ENCODE results near the gene RAB4A. TPM values are rescaled to one million over a fixed set of nuclear protein-coding genes. Genes with fewer than 3 reads are reported as not detected.
A peak's percentile ranks its signal among the peaks of the same experiment; 100 is the strongest.

RAB4A gene
- polyA plus RNA-seq, 4 donors, result 48.4 to 58.8 (median 57.9) TPM

DNA sequence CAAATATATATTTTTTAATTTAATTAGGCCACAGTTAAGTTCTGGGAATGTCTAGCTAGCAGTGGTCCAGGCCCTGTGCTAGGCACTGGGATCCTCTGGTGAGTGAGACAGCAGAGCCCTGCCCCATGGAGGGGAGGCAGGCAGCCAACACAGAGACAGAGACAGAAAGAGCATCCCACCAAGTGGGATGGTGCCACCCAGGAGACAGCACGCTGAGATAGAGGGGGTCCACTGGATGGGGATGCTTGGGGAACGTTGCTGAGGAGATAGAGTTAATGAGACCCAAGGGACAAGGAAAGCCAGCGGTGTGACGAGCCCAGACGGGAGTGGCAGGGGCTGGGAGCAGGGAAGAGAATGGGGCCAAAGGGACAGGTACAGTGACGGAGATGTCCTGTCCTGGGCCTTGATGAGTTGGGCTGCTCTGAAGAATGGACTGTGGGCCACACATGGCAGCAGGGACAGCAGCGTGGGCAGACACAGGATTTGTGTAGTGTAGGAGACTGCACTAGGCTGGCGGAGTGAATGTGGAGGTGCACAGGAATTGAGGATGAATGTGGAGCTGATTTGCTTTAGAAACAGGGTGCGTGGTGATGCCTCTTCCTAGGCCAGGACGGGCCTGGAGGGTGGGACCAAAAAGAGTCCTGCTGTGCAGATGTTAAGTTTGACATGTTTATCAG lies 22.8 kb downstream of the RAB4A start:
- no peak for DNase-seq (ENCODE audit: low read depth in 4 of 4, low spot score in 3 of 4)

DNA sequence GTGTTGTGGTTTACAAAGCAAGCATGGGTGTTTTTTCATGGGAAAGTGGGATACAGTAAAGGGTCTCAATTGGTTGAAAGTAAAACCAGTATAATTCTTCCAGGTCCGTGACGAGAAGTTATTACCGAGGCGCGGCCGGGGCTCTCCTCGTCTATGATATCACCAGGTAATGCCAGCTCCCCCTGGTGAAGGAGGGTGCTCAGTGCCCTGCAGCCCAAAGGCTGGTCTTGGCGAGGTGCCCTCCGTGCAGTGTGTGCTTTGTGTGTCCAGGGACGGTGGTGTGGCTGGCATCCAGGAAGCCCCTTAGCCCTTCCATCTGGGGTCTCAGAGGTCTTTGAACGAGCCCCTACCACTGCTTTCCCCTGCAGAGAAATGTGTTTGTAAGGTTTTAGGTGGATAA lies 24.8 kb downstream of the RAB4A start:
- DNase-seq (ENCODE audit: low read depth in 4 of 4, low spot score in 3 of 4), result no peak

DNA sequence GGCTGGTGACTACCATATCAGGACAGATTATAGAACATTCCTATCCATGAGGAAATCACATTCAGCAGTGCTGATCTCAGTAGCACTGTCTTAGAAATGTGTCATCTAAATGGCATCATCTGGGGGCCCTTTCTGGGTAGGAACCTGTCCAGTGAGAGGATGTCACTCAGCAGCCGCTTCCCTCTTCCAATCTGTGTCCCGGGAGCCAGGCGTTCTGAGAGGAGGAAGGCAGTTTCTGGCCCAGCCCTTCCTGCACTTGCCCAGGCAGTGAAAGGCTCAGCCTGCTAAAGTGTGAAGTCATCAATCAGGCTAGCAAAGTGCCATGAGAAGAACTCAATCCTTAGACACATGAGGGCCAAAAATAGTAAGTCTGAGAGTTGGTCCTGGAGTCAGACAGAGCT lies 25.6 kb downstream of the RAB4A start:
- DNase-seq (ENCODE audit: low read depth in 4 of 4, low spot score in 3 of 4), result no peak

DNA sequence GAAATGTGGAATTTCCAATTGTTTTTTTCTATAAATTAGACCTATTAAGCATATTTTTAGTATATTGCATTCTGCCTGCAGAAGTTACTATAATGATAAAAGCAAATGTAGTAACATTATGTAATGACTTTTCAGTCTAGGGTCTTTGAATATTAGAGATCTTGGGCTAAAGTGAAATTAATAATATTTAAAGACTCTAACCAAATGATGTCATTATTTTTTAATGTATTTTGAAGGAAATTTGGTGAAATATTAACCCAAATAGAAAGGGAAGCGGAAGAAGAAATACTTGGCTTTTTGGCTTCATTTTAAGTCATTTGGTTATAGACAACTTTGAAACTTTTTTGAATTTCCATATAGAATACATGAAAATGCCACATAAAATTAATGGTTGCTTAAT lies 26.8 kb downstream of the RAB4A start:
- DNase-seq (ENCODE audit: low read depth in 4 of 4, low spot score in 3 of 4), result no peak

DNA sequence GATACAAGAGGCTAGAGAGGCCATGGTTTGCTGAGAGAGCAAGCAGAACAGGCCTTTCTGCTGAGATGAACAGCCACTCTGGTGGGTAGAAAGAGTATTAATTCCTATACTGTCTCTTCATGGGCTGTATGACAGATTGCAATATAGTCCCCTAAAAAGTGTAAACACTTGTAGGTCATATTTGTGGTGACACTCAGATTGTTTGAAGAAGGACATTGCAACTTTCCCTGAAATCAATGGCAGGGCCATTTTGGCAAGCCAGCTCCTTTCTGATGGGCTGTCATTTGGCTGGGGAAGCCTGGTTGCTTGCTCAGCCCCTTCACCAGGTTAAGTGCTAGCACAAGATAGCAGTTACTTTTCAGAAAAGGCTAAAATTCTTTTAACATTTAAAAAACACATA lies 27.5 kb downstream of the RAB4A start:
- DNase-seq (ENCODE audit: low read depth in 4 of 4, low spot score in 3 of 4), result no peak

DNA sequence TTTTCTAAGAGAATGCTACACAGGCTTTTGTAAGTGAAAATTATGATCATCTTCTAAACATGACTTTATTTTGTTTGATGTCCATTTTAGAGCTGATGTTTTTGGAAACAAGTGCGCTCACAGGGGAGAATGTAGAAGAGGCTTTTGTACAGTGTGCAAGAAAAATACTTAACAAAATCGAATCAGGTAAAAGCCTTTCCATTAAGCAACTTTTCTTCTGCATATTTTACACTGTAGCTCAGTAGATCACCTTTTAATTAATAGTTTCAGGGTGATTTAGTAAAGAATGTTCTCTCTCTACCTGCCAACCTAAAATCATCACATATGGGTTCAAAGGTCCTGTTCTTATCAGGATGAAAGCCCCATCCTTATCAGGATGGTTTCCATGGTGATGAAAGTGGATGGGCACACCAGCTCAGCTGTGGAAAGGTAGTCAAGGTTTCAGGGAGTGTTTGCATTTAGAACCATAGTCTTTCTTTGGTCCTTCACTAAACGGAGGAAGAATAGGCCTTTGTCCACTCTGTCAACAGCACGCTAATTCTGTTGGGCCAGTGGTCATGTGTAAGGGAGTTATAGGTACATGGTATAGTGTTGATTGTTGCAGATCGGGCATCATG lies 28.1 kb downstream of the RAB4A start:
- DNase-seq (ENCODE audit: low read depth in 4 of 4, low spot score in 3 of 4), result no peak

DNA sequence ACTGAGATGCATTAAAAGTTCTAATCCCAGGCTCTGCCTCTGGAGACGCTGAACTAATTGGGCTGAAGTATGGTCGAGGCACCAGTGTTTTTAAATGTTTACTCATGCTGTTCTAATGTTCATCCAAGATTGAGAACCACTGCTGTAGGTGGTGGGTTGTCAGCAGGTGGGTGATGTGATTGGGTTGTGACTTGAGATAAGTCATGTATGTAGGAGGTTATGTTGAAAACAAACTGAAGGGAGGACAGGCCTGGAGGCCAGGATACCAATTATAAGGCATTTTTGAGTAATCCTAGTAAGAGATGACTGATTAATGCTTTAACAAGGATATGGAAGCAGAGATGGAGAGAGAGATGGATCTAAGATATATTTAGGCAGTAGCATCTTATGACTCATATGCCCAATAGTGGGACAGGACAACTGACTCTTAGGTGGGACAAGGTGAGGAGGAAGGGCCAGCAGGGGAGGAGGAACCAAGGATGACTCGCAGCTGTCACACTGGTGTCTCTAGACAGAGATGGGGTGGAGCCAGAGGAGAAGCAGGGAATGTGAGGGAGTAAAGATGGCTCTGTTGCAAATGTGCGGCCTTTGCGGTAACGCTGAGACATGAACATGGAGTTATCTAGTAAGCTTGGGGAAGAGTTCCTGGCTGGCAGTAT lies 29.3 kb downstream of the RAB4A start:
- DNase-seq (ENCODE audit: low read depth in 4 of 4, low spot score in 3 of 4), result no peak

DNA sequence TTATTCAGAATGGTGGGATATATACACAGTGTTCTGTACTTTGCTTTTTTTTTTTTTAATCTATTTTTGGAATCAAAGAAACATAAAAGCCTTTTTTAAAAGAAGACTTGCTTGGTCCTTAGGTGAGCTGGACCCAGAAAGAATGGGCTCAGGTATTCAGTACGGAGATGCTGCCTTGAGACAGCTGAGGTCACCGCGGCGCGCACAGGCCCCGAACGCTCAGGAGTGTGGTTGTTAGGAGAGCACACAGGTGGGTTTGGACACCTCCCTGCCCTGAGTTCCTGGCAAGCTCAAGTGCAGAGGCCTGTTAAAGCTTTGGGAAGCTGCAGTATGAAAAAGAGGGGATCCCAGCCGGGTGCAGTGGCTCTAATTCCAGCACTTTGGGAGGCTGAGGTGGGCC lies 31.8 kb downstream of the RAB4A start:
- DNase-seq (ENCODE audit: low read depth in 4 of 4, low spot score in 3 of 4), result no peak

DNA sequence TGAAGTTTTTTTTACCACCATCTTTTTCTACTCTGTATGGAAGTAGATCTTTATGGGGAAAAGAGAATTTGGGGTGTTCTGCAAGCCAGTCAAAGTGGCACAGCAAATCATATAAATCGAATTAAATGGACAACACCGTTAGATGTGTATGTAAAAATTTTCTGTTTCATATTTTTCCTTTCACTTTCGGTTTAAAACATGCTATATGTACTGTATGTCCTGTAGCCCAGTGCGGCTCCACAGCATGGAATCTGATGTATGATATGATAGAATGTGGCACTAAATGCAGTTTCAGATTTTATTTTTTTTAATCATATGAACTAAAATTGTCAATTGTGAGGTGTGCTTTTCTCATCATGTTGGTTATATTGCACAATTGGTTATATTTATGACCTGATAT lies 32.9 kb downstream of the RAB4A start:
- no peak for DNase-seq (ENCODE audit: low read depth in 4 of 4, low spot score in 3 of 4)

DNA sequence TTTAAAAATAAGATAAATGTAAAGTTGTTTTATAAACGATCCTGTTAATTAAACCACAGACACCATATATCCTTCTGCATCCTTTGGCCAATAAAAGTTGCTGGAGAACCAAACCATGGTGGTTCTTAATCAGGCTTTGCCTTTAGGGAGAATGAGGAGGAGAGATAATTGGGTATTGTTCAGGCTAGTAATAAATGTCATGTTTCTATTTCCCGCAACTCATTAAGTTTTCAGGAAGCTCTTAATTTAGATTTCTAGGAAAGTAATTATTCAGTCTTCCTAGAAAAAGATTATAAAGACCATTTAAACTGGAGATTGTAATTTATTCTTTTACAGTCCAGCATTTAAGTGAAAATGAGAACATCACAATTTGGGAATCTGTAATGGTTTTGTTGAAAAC lies 34.5 kb downstream of the RAB4A start:
- no peak for DNase-seq (ENCODE audit: low read depth in 4 of 4, low spot score in 3 of 4)

DNA sequence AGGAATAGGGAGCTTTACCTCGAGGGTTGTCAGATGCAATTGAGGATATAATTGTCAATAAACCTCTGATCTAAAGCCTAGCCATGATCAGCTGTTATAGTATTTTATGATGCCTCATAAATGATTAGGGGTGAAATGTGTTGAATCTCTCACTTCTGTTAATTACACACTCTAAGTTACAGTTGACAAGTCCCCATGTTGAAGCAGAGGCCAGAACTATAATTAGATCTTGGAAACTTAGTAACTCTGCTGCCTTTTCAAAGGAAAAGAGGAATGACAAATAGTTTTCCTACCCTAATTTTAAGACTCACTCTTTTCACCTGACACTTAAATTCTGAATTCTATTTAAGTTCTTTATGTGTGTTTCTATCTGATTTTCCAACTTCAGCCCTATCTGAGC lies 38.2 kb downstream of the RAB4A start:
- DNase-seq (ENCODE audit: low read depth in 4 of 4, low spot score in 3 of 4), result no peak

DNA sequence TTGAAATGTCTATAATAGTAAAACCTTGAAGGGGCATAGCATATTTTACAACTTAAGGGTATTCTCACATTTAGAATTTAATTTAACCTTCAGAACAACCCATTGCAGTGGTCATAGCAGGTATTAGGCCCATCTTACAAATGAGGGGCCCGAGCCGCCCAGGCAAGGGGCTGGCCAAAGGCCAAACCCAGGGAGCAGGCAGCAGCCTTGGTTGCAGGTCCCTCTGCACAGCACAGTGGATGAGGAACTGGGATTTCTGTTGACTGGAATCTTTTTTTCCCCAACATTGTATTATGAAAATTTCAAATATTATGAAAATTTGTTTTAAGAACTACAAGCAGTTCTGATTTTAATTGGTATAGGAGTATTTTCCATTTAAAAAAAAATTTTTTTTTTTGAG lies 38.8 kb downstream of the RAB4A start:
- no peak for DNase-seq (ENCODE audit: low read depth in 4 of 4, low spot score in 3 of 4)

DNA sequence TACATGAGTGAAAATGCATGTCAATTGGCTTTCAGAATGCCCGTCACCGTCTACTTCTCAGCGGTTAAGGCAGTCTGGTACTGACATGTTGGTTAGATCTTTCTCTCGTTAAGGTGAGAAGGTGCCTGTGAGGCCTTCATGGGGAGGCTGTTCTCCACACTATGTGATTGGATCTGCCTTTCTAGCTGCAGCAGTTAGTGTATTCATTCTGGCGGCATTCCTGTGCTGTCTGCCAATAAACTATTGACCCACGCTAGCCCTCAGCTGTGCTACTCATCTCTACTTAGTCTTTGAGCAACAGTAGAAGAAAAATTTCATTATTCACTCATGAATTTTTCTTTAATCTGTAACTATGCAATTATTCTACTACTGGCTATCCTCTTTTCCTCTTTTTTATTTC lies 39.9 kb downstream of the RAB4A start:
- DNase-seq (ENCODE audit: low read depth in 4 of 4, low spot score in 3 of 4), result no peak

DNA sequence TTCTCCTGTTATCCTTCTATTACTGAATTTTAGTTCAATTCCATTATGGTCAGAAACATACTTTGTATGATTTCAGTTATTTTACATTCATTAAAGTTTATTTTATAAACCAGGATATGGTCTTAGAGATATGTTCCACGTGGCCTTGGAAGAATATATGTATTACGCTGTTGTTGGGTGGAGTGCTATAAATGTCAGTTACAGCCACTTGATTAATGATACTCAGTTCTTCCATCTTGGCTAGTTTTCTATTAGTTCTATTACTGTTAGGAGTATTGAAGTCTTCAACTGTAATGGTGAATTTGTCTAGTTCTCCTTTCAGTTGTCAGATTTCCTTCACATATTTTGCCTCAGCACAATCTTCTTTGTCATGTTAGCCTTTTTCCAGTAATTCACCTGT lies 45.3 kb downstream of the RAB4A start:
- no peak for DNase-seq (ENCODE audit: low read depth in 4 of 4, low spot score in 3 of 4)

DNA sequence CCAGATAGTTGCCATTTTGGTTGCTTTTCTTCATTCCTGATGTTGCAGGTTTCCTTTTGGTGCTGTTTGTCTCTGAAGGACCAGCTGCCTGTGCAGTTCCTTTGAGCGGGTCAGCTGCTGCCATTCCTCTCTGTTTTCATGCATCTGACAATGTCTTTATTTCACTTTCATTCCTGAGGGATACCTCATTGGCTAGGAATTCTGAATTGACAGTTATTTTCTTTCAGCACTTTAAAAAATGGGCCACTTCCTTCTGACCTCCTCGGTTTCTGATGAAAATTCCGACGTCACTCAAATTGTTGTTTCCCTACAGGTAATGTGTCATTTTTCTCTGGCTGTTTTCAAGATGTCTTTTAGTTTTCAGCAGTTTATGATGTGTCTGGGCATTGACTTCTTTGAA lies 47.1 kb downstream of the RAB4A start:
- no peak for DNase-seq (ENCODE audit: low read depth in 4 of 4, low spot score in 3 of 4)

DNA sequence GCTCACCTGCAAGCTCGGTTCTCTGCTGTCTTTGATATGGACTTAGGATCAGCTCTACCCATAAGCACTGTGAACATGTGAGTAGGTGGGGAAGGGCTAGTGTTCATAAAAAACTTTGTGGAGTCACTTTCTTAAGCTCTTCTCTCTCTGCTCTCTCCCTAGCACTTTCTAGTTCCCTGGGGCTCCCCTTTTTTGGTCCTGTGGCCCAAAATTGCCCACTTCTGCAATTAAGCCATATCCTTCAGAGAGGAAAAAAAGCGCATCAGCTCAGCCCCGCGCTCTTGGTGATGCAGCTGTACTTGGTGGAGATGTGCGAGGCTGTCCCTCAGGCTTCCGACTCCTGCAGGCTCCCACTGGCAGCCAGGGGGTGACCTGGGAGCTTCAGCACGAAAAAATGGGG lies 48.6 kb downstream of the RAB4A start:
- DNase-seq (ENCODE audit: low read depth in 4 of 4, low spot score in 3 of 4), result no peak

DNA sequence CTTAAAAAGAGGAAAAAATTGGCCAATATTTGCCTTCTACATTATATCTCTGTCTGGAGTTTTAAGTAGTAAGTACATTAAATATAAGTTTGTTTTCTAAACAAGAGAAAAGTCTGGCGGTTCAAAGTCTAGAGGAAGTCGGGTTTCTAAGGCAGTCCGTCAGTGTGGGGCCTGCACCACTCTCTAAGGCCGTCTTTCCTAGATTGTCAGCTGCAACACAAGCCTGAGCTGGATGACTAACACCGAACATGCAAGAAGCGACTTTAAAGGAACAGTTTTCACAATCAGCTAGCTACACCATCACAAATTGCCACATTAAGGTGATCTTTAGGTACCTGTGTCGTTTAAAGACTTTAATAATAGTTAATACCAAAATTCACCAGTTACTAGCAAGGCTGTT lies 52.3 kb downstream of the RAB4A start:
- DNase-seq (ENCODE audit: low read depth in 4 of 4, low spot score in 3 of 4), result no peak

DNA sequence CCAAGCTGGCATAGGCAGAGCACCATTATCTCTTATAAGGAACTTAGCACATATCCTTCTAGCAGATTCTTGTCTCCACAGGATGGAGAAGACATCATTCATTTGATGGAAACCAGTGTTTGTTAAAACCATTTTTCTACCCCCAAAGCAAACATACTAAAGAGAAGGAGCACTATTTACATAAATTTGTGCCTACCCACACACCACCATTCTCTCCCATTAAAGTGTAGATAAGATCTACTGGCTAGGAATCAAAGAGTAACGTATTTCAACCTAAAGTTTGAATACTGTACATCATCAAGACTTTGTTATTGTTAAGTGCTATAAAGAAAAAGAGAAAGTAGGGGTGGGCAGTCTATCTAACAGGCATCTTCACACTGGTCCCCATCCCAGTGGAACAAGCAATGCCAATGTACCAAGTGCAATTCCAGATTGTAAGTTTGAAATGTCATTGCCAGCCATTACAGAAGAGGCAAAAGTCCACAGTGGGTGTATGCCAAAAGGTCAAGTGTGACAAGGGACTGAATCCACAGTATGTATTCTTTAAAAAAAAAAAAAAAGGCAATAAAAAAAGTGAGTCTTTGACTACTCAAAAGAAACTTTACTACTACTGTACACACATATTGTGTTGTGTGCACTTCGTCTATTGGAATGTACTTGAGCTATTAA lies 53.1 kb downstream of the RAB4A start:
- DNase-seq (ENCODE audit: low read depth in 4 of 4, low spot score in 3 of 4), result no peak

DNA sequence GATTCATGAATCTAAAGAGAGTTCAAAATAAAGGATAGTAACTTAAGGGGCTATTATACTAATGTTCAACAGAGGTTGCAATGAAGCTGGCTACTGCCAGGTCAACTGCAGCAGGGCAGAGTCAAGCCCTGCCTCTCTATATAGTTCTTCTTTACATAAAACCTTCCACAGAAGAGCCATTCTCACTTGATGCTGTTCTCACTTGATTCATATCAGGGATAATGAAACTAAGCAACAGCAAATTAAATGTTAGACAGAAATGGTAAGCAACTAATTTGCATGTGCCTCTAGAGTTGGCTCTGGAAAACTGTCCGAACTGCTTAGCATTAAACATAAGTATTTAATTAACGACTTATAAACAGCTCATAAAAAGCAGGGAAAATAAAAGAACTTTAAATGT lies 54.5 kb downstream of the RAB4A start:
- DNase-seq (ENCODE audit: low read depth in 4 of 4, low spot score in 3 of 4), result peak in 1 of 4 donors; percentile 1

DNA sequence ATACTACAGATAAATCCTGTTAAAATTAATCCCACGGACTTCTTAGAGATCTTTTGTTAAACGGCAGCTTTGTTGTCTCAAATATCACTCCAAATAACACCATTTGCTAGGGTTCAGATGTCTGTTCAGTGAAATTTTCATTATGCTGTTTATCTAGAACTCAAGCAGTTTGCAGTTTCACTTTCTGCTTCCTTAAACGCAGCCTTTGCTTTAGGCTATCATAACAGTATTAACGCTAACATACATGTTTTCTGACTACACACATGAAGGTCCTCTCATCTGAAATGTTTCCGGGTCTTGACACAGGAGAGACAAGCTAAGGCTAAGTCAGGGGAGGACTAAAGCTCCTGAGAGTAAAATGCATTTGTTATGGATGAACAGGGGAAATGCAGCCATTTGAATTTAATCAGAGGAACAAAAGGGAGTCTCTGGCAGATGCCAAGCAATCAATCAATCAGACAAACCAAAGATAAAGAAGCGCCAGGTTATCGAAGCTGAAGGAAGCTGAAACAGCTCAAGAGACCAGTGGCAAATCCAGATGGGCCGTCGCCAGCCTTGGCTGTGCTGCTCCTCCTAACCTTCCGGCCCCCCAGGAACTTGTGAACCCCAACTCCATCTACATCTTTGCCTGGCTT lies 55.1 kb downstream of the RAB4A start:
- DNase-seq (ENCODE audit: low read depth in 4 of 4, low spot score in 3 of 4), result peak; percentile 8 to 26 (median 16)

DNA sequence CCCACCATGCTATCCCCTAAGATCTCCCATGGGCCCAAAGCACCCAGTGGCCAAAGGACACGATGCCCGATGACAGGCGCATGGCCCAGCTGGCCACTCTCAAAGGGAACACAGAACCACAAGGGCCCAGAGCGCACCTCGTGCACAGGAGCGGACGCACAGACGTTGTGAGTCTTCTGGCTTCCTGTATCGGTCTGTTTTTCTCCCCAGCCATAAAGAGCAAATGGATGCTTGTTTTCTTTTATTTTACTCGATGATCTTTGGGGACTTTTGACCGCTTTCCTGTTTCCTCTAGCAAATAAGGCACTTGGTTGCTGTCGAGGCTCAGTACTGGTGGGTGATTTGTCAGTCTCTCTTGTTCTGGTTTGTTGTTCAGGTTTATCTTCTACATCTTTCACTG lies 55.7 kb downstream of the RAB4A start:
- DNase-seq (ENCODE audit: low read depth in 4 of 4, low spot score in 3 of 4), result no peak
